DMS114 treated with DMSO at 0.1 percent for 48 hours (cell line): ENCODE results near the gene SIX3.
A peak's percentile ranks its signal among the peaks of the same experiment; 100 is the strongest.

Source experiments
- DNase-seq: peaks from one replicate; lab custom pipeline; 2025; ENCODE audit not compliant: unreplicated experiment; lab: John Stamatoyannopoulos, UW

The SIX3 gene

GRCh38 chr2:44980751-44981713, 39.5 kb downstream of the SIX3 start:
- no peak for DNase-seq

DNA sequence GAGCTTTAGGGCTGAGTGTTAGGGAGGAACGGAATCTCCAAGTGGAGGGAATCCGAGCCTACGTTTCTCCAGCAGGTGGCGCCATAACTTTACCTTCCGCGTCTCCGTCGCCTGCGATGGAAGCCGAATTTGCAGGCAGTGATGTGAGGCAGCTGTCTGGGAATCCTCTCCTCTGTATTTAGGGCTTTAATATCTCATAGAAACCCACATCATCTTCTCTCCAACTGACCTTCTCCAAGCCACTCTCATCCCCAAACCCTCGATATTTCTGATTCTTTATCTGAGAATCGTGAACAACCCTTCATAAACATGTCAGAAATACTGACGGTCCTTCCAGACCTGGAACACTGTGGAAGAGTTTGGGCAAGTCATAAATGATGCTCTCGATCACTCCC, 40.2 kb downstream of the SIX3 start:
- peak; percentile 60 for DNase-seq

DNA sequence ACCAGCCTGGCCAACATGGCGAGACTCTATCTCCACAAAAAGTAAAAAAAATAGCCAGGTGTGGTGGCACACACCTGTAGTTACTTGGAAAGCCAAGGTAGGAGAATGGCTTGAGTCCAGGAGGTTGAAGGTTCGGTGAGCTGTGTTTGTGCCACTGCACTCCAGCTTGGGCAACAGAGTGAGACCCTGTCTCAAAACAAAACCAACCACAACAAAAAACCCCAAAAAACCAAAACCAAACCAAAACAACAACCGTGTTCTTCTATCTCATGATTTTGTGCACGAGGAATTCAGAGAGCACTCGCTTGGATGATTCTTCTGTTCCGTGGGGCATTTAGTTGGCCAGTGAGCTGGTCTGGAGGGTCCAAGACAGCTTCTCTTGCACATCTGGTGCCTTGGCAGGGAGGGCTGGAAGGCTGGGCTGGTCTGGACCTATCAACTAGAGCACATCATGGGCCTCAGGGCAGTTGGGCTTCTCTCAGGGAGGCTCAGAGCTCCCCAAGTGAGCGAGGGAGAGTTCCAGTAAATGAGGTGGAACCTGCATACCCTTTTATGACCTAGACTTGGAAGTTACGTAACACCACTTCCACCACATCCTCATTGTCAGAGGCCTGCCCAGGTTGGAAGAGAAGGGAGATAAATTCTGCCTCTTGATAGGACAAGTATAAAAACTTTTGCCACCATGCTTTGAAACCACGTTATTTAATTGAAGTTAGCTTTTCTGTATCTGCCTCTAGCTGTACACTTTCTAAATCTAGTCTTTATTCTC, 42.5 kb downstream of the SIX3 start:
- no peak for DNase-seq

DNA sequence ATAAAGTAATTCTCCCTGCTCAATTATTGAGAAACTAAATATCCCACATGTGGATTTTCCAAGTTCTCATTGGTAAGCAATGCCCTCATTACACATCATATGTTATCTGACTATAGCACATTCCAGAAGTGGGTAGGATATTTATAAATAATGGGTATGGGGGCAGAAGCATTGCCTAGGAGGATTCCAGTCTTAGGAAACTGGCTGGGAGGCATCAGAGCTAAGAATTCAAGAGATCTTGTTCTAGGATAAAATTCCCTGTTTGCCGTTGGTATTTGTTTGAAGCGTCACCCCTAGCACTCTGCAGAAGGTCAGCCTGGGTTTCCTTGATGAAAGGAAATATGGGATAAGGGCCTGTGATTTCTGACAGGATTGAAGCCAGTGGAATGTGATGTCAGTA, 47.7 kb downstream of the SIX3 start:
- no peak for DNase-seq

- no peak for DNase-seq
Observed at GRCh38 chr2:44994377-44994776, 52.9 kb downstream of the SIX3 start.
